K562 (cell line): ENCODE data around the gene GNA15.

Experiments
- BRCA1 ChIP-seq, 2 experiments: fragments of 450-650 bp in 1 of 2; sonication (generic) in 1 of 2; formaldehyde crosslinking in 1 of 2; IDR thresholded peaks; 2 replicates each; pipeline versions ENCODE4 v1.5.0 to v1.6.1; 2017 to 2020; ENCODE audit warnings: mild to moderate bottlenecking in 1 of 2, missing genetic modification reagents in 1 of 2
- CTCF ChIP-seq, 3 experiments: IDR thresholded peaks in 2 of 3; conservative IDR thresholded peaks in 1 of 3; 2 replicates each; pipeline ENCODE4 v1.5.1; 2011 to 2012; ENCODE audit warnings: low read length in 3 of 3, mild to moderate bottlenecking in 3 of 3, control low read depth in 2 of 3, improper control_type of control experiment in 1 of 3, inconsistent platforms in 1 of 3, low read depth in 1 of 3, mixed read lengths in 1 of 3, moderate library complexity in 1 of 3; ENCODE audit not compliant: insufficient read depth in 2 of 3
- FOXA1 ChIP-seq: fragments of 450-650 bp; IDR thresholded peaks from 2 replicates; pipeline ENCODE4 v1.6.1; 2016; ENCODE audit warnings: mild to moderate bottlenecking, borderline replicate concordance
- HNRNPK ChIP-seq: fragments of 200-400 bp; formaldehyde crosslinking; IDR thresholded peaks from one replicate; pipeline ENCODE4 v1.6.1; 2018; ENCODE audit warnings: mild to moderate bottlenecking, low read depth, low read length; ENCODE audit not compliant: poor library complexity, severe bottlenecking
- POLR2AphosphoS5 ChIP-seq: IDR thresholded peaks from 2 replicates; pipeline ENCODE4 v1.6.1; 2011; ENCODE audit warnings: mild to moderate bottlenecking, low read depth, low read length, moderate library complexity; ENCODE audit not compliant: control insufficient read depth, insufficient read depth
- PRPF4 ChIP-seq: fragments of 200-400 bp; formaldehyde crosslinking; IDR thresholded peaks from one replicate; pipeline ENCODE4 v1.6.1; 2017; ENCODE audit warnings: low read length, low read depth, mild to moderate bottlenecking; ENCODE audit not compliant: insufficient read depth, poor library complexity, severe bottlenecking
- ZKSCAN1 ChIP-seq: fragments of 150-350 bp; IDR thresholded peaks from 2 replicates; pipeline ENCODE4 v1.6.1; 2016; ENCODE audit warnings: low read depth, low read length
- ZNF324 ChIP-seq: fragments of 250-450 bp; sonication (Bioruptor Pico); IDR thresholded peaks from 2 replicates; pipeline ENCODE4 v1.4.0; 2020; ENCODE audit warnings: mild to moderate bottlenecking
- ZNF431 ChIP-seq: sonication (generic); formaldehyde crosslinking; IDR thresholded peaks from 2 replicates; pipeline ENCODE4 v1.8.0; 2022; ENCODE audit warnings: mild to moderate bottlenecking, missing genetic modification reagents

GRCh38 chr19:3146677-3147100 is 10.9 kb downstream of the GNA15 start:
- peak; percentile 69 to 93 (median 88) for TF ChIP-seq CTCF (IDR thresholded peaks at IDR 0.05 in 2 of 3, conservative IDR thresholded peaks at IDR 0.05 in 1 of 3; ENCODE audit: insufficient read depth in 2 of 3, low read depth in 1 of 3, low read length in 3 of 3)
- no peak for TF ChIP-seq POLR2AphosphoS5
- no peak for TF ChIP-seq PRPF4
- TF ChIP-seq BRCA1 (IDR thresholded peaks at IDR 0.05): no peak
- TF ChIP-seq BRCA1 (CRISPR knock-in tag; IDR thresholded peaks at IDR 0.05): no peak
- TF ChIP-seq ZNF324 (CRISPR knock-in tag): no peak
- TF ChIP-seq ZNF431 (CRISPR knock-in tag): no peak
- no peak for TF ChIP-seq FOXA1
- no peak for TF ChIP-seq ZKSCAN1
- no peak for TF ChIP-seq HNRNPK
